Colonic mucosa (tissue), 4 donors: ENCODE results near the gene LDHD. TPM values are rescaled to one million over a fixed set of nuclear protein-coding genes. Genes with fewer than 3 reads are reported as not detected.

ENCODE experiments used
- DNase-seq: peaks from one replicate; pipeline ENCODE4 v3.0.0-alpha.2; 2020
- H3K27ac ChIP-seq: fragments of 200-600 bp; one replicate; pipeline ENCODE4 v1.8.0; 2021
- H3K27me3 ChIP-seq: fragments of 200-600 bp; one replicate; pipeline ENCODE4 v1.8.0; 2021
- H3K36me3 ChIP-seq: fragments of 200-600 bp; one replicate; pipeline ENCODE4 v1.8.0; 2021
- H3K4me1 ChIP-seq: fragments of 200-600 bp; one replicate; pipeline ENCODE4 v1.8.0; 2021; ENCODE audit warnings: mild to moderate bottlenecking
- H3K4me3 ChIP-seq: fragments of 200-600 bp; one replicate; pipeline ENCODE4 v1.8.0; 2021
- H3K9ac ChIP-seq, 2 donors: one replicate each; pipeline ENCODE4 v1.7.0; 2013; ENCODE audit warnings: control low read depth in 2 of 2, low read depth in 2 of 2, low read length in 2 of 2
- H3K9me3 ChIP-seq: fragments of 200-600 bp; one replicate; pipeline ENCODE4 v1.8.0; 2021
- CTCF ChIP-seq: fragments of 200-600 bp; IDR thresholded peaks from one replicate; pipeline ENCODE4 v1.8.0; 2022; ENCODE audit warnings: antibody characterized with exemption, mild to moderate bottlenecking
- intact Hi-C: fragments of 100-400 bp; cut with DNase I; formaldehyde crosslinking; loops from one replicate; pipeline ENCODE4 v1.14.1; 2022
- total RNA-seq, 2 donors: library from RNA; stranded (reverse); fragmentation: NEBNext Ultra II Directional in 1 of 2; extraction: Animal tissue kit (Norgen Biotek cat#: 25700) in 1 of 2; gene quantifications; one replicate each; pipeline ENCODE4 v1.2.1, GENCODE V29; 2021
- donor health status: healthy.
- donor health status: DM: no; HTN: no; CAD: no.
- donor health status: DM: no; HTN: no; CAD: no.

The LDHD gene
- total RNA-seq, 2 donors from 2014 or later = 31.4 to 105 TPM

DNA sequence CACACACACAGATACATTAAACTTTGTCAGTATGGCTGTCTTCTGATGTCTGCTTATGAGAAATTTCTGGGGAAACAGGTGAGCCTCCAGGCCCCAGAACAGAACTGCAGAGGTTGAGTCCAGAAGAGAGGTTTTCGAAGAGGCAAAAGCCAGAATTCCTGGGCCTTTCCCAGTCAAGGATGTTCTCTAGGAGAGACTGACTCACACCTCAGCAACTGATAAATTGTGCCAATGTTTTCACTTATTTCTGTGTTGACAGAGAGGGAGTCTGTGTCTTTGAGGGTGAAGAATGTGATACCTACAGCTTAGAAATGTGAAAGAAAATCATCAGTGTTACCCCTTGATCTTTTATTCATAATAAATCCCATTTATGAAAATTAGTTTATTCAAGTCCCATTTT is 30.3 kb downstream of the LDHD start:
- DNase-seq = no peak
- H3K4me3 ChIP-seq = no peak overlapping the region

DNA sequence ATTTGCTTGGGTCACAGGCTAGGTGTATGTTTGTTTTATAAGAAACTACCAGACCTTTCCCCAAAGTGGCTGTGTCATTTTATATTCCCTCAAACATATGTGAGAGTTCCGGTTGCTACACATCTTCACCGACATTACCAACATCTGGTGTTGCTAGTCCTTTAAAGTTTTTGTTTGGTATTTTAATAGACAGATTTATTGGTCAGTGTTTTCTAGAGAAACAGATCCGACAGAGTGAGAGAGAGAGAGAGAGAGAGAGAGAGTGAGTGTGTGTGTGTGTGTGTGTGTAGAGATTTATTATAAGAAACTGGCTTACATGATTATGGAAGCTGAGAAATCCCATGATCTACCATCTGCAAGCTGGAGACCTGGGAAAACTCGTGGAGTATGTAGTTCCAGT is 31.0 kb downstream of the LDHD start:
- H3K27me3 ChIP-seq = no peaks in the 10 kb centered on the region
- H3K9ac ChIP-seq = no peak overlapping the region
- no peaks in the 10 kb centered on the region for H3K9me3 ChIP-seq
- H3K27ac ChIP-seq = no peak overlapping the region
- H3K4me3 ChIP-seq = no peak overlapping the region
- intact Hi-C loops = no loop called here
- DNase-seq = no peak
- TF ChIP-seq CTCF = no peak
- no peaks in the 10 kb centered on the region for H3K36me3 ChIP-seq
- peaks cover 7% of the 10 kb centered on the region for H3K4me1 ChIP-seq

More for the DNA sequence above, 30.3 kb downstream of the LDHD start:
- Histone ChIP-seq H3K9ac (no peak overlapping the region), H3K4me1 (peaks cover 7% of the 10 kb centered on the region), H3K9me3 (no peaks in the 10 kb centered on the region), H3K27me3 (no peaks in the 10 kb centered on the region), H3K36me3 (no peaks in the 10 kb centered on the region), H3K27ac (no peak overlapping the region)
- TF ChIP-seq CTCF = no peak
- intact Hi-C loops = no loop called here

DNA sequence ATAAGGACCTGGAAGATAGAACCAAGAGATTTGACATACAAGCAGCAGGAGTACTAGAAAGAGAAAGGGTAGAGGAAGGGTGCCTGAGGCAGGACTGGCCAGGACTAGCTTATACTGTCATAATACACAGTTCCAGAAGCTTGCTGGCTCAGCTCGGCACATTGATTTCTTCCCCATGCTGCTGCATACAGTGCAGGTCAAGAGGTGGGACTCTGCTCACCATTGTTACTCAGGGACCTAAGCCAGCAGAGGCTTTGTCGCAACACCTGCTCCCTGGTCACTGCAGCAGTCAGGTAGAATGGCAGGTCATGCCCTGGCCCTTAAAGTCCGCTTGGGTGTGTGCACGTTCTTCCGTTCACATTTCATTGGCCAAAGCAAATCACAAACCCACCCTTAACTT is 32.8 kb downstream of the LDHD start:
- Histone ChIP-seq H3K4me3 (no peak overlapping the region), H3K4me1 (peaks cover 7% of the 10 kb centered on the region), H3K36me3 (no peaks in the 10 kb centered on the region), H3K9ac (no peak overlapping the region), H3K27ac (no peak overlapping the region), H3K27me3 (no peaks in the 10 kb centered on the region), H3K9me3 (no peaks in the 10 kb centered on the region)
- intact Hi-C loops = no loop called here
- no peak for TF ChIP-seq CTCF
- no peak for DNase-seq

- Histone ChIP-seq H3K4me1 (no peaks in the 10 kb centered on the region), H3K36me3 (no peaks in the 10 kb centered on the region), H3K9ac (no peak overlapping the region), H3K4me3 (no peak overlapping the region), H3K27me3 (no peaks in the 10 kb centered on the region), H3K9me3 (no peaks in the 10 kb centered on the region), H3K27ac (no peak overlapping the region)
- no peak for TF ChIP-seq CTCF
- intact Hi-C loops = no loop called here
- DNase-seq = no peak
Observed at GRCh38 chr16:75081179-75081859, 35.3 kb downstream of the LDHD start.

- Histone ChIP-seq H3K4me1 (no peaks in the 10 kb centered on the region), H3K9me3 (no peaks in the 10 kb centered on the region), H3K4me3 (no peak overlapping the region), H3K27me3 (no peaks in the 10 kb centered on the region), H3K9ac (no peak overlapping the region), H3K27ac (no peak overlapping the region), H3K36me3 (no peaks in the 10 kb centered on the region)
- TF ChIP-seq CTCF = no peak
- intact Hi-C loops = no loop called here
- DNase-seq = no peak
Observed at GRCh38 chr16:75080205-75081029, 36.2 kb downstream of the LDHD start.
